ENCODE measurements around the gene RPS23.

- TF ChIP-seq CTCF (IDR thresholded peaks at IDR 0.05) (no peak), POLR2A (IDR thresholded peaks at IDR 0.05) (no peak)
Observed at GRCh38 chr5:82283893-82284292, 5.7 kb upstream of the RPS23 start.
